ENCODE data around the gene PLA2G2F. TPM values are rescaled to one million over a fixed set of nuclear protein-coding genes. Genes with fewer than 3 reads are reported as not detected.

The PLA2G2F gene
- total and polyA plus RNA-seq, 2 of the 8 experiments (the other 6 are each of a cell fraction or from before 2014, with no cell fraction given): not detected

- no peak overlapping the region for H2BK20ac ChIP-seq (ENCODE audit: low read length)
- H4K20me1 ChIP-seq (replicated peaks in 1 of 2; ENCODE audit: control insufficient read depth in 1 of 2, insufficient read depth in 2 of 2, low read length in 2 of 2): no peaks in the 10 kb centered on the region
- WGBS, 2 experiments (ENCODE audit: extremely low coverage in 1 of 2, insufficient coverage in 1 of 2, insufficient read length in 1 of 2, insufficient replicate concordance in 2 of 2, low coverage in 1 of 2, low lambda C conversion rate in 2 of 2, missing lambda C conversion rate in 1 of 2): 89% methylated on average over 4 of the region's 4 CpGs; no CpG with 5 or more reads in 1 of the 2 experiments
- H2AFZ ChIP-seq (ENCODE audit: low read length): no peak overlapping the region
- H4K91ac ChIP-seq (replicated peaks; ENCODE audit: insufficient read length, low read length): no peak overlapping the region
- no peak for TF ChIP-seq POLR2AphosphoS5 (IDR thresholded peaks at IDR 0.05; ENCODE audit: low read depth, low read length)
- H2BK15ac ChIP-seq (ENCODE audit: low read length): no peak overlapping the region
- no peaks in the 10 kb centered on the region for H3K27me3 ChIP-seq (replicated peaks in 1 of 4; ENCODE audit: control insufficient read depth in 3 of 4, extremely low read depth in 1 of 4, insufficient read depth in 3 of 4, low read length in 3 of 4)
- no peak overlapping the region for H4K5ac ChIP-seq (ENCODE audit: insufficient read length, low read depth, low read length)
- no peak overlapping the region for H3K4ac ChIP-seq (replicated peaks; ENCODE audit: insufficient read length, low read depth, low read length)
- H3K4me2 ChIP-seq (ENCODE audit: insufficient read depth in 1 of 2, low read depth in 2 of 2, low read length in 2 of 2): no peak overlapping the region
- no peak overlapping the region for H3K23ac ChIP-seq (ENCODE audit: insufficient read length)
- H3K14ac ChIP-seq (ENCODE audit: insufficient read length): no peak overlapping the region
- no peaks in the 10 kb centered on the region for H3K23me2 ChIP-seq (ENCODE audit: low read depth, low read length)
- H3K36me3 ChIP-seq (ENCODE audit: control insufficient read depth in 2 of 4, insufficient read depth in 4 of 4, low read length in 3 of 4): no peaks in the 10 kb centered on the region
- CTCF ChIA-PET (ENCODE audit: partially characterized antibody): interaction anchor here (1.2 to 3.9 kb wide), 3 partner anchors 8 to 133 kb away, joined by 3 to 14 read pairs (median 4); no protein-coding TSS in a partner anchor
- H3K18ac ChIP-seq (ENCODE audit: extremely low read depth, low read length): no peak overlapping the region; the same call in 1 of the 2 replicates
- H3K9me3 ChIP-seq (ENCODE audit: insufficient read depth in 2 of 2, low read depth in 1 of 2, low read length in 1 of 2): peaks cover 0 to 3% of the 10 kb centered on the region in 2 experiments; a peak in 2 of 4 replicates
- H3K79me1 ChIP-seq (ENCODE audit: low read depth, low read length): no peaks in the 10 kb centered on the region
- H2BK120ac ChIP-seq (replicated peaks; ENCODE audit: low read depth, low read length): no peak overlapping the region
- POLR2A ChIA-PET (ENCODE audit: partially characterized antibody): no interaction called here
- no peak overlapping the region for H3K27ac ChIP-seq (ENCODE audit: low read depth, low read length)
- no peak overlapping the region for H2BK5ac ChIP-seq (ENCODE audit: low read depth, low read length)
- no peak for DNase-seq (ENCODE audit: low read depth in 1 of 2, low spot score in 2 of 2)
- no peak overlapping the region for H4K8ac ChIP-seq (ENCODE audit: extremely low read depth, insufficient read depth, low read length)
- no peak for FAIRE-seq
- H3K9ac ChIP-seq (replicated peaks in 1 of 4; ENCODE audit: extremely low read depth in 1 of 4, low read depth in 3 of 4, low read length in 3 of 4): no peak overlapping the region
- H2AK5ac ChIP-seq (ENCODE audit: low read depth, low read length): no peak overlapping the region
- H3K56ac ChIP-seq (replicated peaks; ENCODE audit: insufficient read length, low read depth, low read length): no peak overlapping the region
- no peaks in the 10 kb centered on the region for H3K79me2 ChIP-seq (ENCODE audit: control insufficient read depth in 1 of 2, insufficient read depth in 2 of 2, low read length in 2 of 2)
- H2BK12ac ChIP-seq (ENCODE audit: low read depth, low read length): 0 out of 2 replicates have a peak overlapping the region, but pooled peaks have one; percentile 50
- H3K4me1 ChIP-seq (replicated peaks in 1 of 4; ENCODE audit: control insufficient read depth in 3 of 4, insufficient read depth in 4 of 4, low read length in 3 of 4): no peaks in the 10 kb centered on the region; a peak in 1 of 7 replicates
- no peak overlapping the region for H3K4me3 ChIP-seq (ENCODE audit: extremely low read depth in 1 of 4, insufficient read depth in 2 of 4, low read depth in 3 of 4, low read length in 4 of 4)
These were observed 31.8 kb upstream of the PLA2G2F start for GRCh38 chr1:20107351-20107750.
